Activated CD8-positive, alpha-beta memory T cell treated with anti-CD3 and anti-CD28 coated beads for 36 hours (primary cell): ENCODE measurements around the gene PCDHGC5. TPM values are rescaled to one million over a fixed set of nuclear protein-coding genes. Genes with fewer than 3 reads are reported as not detected.

Experiments
- CTCF ChIA-PET: fragments of 350-600 bp; sonication (Branson Sonifier 250); formaldehyde crosslinking; loops from one replicate; lab custom pipeline; 2021; ENCODE audit warnings: antibody characterized with exemption; lab: Charles Lee
- POLR2A ChIA-PET: fragments of 350-600 bp; sonication (Branson Sonifier 250); formaldehyde crosslinking; loops from one replicate; lab custom pipeline; 2021; ENCODE audit warnings: antibody characterized with exemption; lab: Charles Lee
- total RNA-seq, 2 experiments: library from RNA; stranded (reverse); gene quantifications; one replicate each; pipeline ENCODE4 v1.2.3, GENCODE V29; 2021

The PCDHGC5 gene
- total RNA-seq, 2 experiments from 2014 or later, result not detected

DNA sequence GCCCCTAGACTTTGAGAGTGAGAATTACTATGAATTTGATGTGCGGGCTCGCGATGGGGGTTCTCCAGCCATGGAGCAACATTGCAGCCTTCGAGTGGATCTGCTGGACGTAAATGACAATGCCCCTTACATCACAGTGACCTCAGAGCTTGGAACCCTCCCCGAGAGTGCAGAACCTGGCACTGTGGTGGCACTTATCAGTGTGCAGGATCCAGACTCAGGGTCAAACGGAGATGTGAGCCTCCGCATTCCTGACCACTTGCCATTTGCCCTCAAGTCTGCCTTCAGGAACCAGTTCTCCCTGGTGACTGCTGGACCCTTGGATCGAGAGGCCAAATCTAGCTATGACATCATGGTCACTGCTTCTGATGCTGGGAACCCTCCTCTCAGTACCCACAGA, 2.8 kb upstream of the PCDHGC5 start:
- CTCF ChIA-PET, result interaction anchor here (1.1 to 1.2 kb wide), 2 partner anchors 27 to 72 kb away, joined by 3 to 5 read pairs; no protein-coding TSS in a partner anchor
- POLR2A ChIA-PET, result interaction anchor here (0.6 kb wide), 1 partner anchor 272 kb away, joined by 3 read pairs; no protein-coding TSS in a partner anchor

DNA sequence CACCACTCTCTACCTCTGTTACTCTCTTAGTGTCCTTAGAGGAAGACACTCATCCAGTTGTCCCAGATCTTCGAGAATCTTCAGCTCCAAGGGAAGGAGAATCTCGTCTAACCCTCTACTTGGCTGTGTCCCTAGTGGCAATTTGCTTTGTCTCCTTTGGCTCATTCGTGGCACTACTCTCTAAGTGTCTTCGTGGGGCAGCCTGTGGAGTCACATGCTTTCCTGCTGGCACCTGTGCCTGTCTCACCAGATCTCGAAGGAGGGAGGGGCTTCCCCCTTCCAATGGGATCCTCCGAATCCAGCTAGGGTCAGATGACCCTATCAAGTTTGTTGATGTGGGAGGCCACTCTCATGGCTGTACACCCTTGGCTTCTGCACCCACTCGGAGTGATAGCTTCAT, 1.8 kb upstream of the PCDHGC5 start:
- CTCF ChIA-PET, result interaction anchor here (1.1 kb wide), 1 partner anchor 71 kb away, joined by 4 read pairs; no protein-coding TSS in a partner anchor

DNA sequence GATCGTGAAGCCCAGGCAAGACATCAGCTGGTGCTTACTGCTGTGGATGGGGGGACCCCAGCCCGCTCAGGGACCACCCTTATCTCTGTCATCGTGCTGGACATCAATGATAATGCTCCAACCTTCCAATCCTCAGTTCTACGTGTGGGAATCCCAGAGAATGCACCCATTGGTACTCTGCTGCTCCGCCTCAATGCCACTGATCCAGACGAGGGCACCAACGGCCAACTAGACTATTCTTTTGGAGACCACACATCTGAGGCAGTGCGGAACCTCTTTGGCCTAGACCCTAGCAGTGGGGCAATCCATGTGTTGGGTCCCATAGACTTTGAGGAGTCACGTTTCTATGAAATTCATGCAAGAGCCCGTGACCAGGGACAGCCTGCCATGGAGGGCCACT, 960 bp downstream of the PCDHGC5 start:
- CTCF ChIA-PET, result no interaction called here

More for the DNA sequence above, 1.8 kb upstream of the PCDHGC5 start:
- POLR2A ChIA-PET, result no interaction called here

DNA sequence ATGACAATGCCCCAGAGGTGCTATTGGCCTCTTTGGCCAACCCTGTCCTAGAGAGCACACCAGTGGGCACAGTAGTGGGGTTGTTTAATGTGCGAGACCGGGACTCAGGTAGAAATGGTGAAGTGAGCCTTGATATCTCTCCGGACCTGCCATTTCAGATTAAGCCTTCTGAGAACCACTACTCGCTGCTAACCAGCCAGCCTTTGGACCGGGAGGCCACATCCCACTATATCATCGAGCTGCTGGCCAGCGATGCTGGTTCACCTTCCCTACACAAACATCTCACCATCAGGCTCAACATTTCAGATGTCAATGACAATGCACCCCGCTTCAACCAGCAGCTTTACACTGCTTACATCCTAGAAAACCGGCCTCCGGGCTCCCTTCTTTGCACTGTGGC, 1.4 kb downstream of the PCDHGC5 start:
- POLR2A ChIA-PET, result no interaction called here
- CTCF ChIA-PET, result no interaction called here

More for the DNA sequence above, 960 bp downstream of the PCDHGC5 start:
- POLR2A ChIA-PET, result no interaction called here

DNA sequence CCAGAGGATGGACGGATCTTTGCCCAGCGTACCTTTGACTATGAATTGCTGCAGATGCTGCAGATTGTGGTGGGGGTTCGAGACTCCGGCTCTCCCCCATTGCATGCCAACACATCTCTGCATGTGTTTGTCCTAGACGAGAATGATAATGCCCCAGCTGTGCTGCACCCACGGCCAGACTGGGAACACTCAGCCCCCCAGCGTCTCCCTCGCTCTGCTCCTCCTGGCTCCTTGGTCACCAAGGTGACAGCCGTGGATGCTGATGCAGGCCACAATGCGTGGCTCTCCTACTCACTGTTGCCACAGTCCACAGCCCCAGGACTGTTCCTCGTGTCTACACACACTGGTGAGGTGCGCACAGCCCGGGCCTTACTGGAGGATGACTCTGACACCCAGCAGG, 1.9 kb downstream of the PCDHGC5 start:
- CTCF ChIA-PET, result no interaction called here
- POLR2A ChIA-PET, result no interaction called here

DNA sequence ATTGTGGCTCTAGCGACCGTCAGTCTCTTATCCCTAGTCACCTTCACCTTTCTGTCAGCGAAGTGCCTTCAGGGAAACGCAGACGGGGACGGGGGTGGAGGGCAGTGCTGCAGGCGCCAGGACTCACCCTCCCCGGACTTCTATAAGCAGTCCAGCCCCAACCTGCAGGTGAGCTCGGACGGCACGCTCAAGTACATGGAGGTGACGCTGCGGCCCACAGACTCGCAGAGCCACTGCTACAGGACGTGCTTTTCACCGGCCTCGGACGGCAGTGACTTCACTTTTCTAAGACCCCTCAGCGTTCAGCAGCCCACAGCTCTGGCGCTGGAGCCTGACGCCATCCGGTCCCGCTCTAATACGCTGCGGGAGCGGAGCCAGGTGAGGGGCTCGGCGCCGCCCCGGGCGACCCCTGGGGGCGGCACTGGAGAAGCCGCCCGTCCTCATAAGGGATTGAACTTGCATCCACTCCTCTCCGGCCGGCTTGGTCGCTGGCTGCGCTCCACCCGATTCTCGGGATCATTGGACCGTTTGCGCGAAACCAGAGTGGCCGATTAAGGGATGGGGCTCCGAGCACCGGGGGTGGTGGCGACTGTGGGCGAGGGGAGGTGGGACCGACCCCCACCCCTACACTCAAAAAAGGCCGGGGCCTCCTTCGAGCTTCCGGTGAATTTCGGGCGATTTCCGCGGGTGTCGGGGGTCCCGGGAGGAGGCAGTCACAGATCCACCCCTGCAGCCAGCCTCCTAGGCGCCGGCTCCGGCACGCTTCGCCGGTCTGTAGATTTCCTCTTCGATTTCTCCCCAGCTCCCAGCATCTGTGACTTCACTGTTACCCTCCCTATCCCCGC, 2.7 kb downstream of the PCDHGC5 start:
- ChIA-PET POLR2A (no interaction called here), CTCF (interaction anchor here (1.4 kb wide), 1 partner anchor 66 kb away, joined by 3 read pairs; no protein-coding TSS in a partner anchor)

DNA sequence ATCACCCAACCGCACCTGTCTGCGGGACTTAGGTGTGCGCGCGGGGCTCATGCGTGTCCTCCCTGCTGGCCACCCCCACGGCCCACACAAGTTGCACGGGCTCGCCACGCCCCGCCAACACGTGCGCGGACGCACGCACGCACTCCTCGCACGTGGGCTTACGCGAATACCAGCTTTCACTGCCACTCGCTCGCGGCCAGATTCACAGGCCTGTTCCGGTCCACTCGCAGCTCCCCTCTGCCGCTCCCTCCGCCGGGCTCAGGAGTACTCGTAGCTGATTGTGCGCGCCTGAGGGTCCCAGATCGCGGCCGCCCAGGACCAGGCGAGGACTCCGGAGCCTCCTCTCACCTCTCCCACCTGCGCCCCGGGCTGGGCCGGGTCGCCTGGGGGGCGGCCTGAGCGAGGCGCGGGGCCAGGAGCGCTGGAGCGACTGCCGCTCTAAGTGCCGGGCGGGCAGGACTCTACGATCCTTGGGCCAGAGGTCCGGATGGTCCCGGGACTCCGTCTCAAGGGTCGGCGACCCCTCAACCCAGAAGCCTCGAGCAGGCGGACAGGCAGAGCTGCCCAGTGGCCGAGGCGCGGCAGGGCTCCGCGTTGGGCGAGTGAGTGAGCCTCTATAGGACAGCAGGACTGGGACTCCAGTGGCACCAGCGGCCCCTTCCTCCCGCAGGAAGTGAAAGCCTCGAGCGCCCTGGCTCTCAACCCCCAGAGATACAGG, 3.4 kb downstream of the PCDHGC5 start:
- ChIA-PET CTCF (interaction anchor here (0.8 to 1.7 kb wide), 3 partner anchors 20 to 80 kb away, joined by 3 to 4 read pairs (median 3); partner anchors contain the start of gene PCDHGA10), POLR2A (no interaction called here)

DNA sequence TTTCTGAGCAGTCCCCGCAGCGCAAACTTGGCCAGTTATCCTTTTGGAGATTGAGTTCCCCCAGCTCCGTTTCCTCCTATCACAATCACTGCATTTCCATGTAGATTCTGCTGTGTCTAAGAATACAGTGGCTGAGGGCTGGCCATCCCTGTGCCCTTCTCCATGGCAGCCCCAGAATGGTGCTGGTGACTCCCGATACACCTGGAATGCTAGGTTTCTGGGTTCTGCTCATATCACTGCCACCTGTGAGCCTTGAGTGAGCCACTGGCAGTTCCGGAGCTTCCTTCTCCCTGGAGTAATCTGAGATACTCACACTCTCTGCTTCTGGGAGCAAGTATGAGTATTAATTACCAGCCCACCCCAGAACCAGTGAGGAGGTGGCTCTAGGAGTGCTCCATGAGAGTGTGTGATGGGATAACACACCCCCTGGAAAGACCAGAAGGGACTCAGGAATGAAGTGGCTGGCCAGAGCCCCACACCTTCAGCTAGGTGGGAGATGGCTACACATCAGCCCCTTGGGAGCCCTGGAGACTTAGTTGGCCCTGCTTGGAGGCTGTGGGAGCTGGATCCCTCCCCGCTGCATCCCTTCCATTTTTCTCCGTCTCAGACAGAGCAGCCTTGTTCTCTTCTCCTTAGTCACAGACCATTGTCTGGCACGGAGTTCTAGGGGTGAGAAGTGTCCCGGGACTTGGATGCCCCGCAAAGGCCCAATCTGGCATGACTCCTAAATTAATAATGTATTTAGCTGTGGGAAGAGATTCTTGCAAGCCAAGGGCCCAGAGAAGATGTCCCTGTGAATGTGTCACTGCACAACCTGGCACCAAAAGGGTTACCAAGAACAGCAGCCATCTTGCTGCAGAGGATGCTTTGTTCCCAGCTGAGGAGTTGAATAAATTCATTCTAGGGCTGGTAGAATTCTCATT, 4.9 kb downstream of the PCDHGC5 start:
- CTCF ChIA-PET, result interaction anchor here (0.6 to 1.7 kb wide), 2 partner anchors 12 to 19 kb away, joined by 4 to 5 read pairs; no protein-coding TSS in a partner anchor
- POLR2A ChIA-PET, result no interaction called here

DNA sequence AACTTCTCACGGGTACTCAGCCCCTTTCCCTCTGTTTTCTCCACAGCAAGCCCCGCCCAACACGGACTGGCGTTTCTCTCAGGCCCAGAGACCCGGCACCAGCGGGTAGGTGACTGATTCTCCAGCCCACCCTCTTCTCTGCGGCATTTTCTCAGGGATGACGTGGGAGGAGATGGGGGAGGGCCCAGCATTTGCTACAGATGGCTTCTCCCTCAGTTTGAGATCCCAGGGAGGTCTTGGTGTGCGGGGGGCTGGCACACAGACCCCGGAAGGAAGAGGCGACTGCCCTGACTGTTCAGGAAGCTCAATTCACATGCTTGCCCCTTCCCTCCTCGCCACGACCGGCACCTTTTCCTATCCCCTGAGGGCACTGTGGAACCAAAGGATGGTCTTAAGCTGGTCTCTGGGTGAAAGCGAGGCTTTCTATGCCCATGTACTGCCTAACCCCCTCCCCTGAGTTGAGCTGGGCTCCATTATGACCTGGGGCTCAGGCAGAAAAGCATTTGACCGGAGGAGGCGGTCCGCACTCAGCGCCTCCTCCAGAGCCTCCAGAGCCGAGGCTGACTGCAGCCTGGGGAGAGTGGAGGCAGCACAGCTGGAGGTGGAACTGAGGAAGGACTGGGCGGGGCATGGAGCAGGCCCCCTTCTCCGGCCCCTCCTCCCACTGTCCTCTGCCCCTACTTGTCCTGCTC, 6.0 kb downstream of the PCDHGC5 start:
- CTCF ChIA-PET, result no interaction called here

DNA sequence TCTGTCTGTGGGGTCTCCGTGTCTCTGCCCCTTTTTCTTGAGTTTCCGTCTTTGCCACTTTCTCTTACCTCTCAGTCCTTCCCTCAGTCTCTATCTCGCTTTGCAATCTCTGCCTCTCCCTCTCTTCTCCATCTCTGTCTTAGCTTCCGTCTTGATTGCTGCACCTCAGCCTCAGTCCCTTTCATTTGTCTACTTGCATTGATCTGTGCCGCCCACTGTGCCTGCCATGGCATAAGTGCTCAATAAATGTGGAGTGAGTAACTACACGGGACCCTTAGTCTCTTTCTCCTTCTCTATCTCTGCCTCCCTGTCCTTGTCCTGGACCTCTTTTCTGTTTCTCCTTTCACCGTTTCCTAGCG, 6.6 kb downstream of the PCDHGC5 start:
- POLR2A ChIA-PET, result no interaction called here
- CTCF ChIA-PET, result no interaction called here

More for the DNA sequence above, 6.0 kb downstream of the PCDHGC5 start:
- POLR2A ChIA-PET, result no interaction called here

DNA sequence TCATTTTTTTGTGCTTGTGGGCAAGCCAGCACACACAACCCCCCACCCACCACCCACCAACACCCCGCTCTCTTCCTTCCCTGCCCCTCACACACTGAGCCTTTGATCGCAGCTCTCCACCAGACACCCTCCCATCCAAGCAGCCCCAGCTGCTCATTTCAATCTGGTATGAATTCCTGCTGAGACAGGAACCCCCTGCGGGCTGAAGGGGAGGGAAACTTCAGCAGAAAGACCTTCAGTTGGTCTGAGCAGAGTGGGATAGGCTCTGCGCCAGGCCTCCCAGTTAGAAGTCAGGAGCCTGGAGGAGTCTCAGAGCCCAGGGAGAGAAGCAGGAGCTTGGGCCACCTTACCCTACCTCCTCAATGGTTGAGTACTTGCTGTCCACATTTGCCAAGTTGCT, 7.2 kb downstream of the PCDHGC5 start:
- ChIA-PET CTCF (no interaction called here), POLR2A (no interaction called here)

DNA sequence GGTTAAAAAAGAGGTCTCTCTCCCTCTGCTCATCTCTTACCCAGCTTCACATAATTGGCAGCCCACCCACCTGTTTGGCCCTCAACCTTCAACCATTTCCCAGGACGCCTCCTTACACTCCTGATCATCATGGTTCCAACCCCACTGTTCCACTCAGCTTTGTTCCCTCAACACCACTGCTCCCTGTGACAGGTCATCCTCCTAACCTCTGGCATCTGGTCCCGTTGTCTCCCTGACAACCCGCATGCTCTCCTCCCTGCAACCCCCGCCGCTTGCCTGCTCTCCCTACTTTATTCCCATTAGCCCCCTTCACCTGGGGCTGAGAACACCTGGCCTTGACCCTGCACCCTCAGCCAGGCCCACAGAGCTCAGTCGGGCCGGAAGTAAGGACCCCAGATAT, 12.9 kb downstream of the PCDHGC5 start:
- ChIA-PET CTCF (no interaction called here), POLR2A (no interaction called here)

DNA sequence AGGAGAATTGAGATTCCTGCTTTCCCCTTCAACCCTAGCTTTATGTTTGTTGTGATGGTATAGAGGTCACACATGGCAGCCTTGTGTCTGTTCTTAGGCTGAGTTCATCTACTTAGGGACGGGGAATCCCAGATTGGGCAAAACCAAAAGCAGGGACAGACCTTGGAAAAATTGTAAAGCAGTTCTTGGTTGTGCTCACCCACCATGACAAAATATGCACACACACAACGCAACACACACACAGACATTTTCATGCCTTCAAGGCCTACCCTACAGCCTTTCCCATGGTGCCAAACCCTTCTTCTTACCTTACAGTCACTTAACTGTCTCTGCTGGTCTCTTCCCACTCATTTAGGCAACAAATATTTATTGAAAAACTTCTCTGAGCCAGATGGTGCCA, 14.8 kb downstream of the PCDHGC5 start:
- ChIA-PET CTCF (no interaction called here), POLR2A (no interaction called here)

DNA sequence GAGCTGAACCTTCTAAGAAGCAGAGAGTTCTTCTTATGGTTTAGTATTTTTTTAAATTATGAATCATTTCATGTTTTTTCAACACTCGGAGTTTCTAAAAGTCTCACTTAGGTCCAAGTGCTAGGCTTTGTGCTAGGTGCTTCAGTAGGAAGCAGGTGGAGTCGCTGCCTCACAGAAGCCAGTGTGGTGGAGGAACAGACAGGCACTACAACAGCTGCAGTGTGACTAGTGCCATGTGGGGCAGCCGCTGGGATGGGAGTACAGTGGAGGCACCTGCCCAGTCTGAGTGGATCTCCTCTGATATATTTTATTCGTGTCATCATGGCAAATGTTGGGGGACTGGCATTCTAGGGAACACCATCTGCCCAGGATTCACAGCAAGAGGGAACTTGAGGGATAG, 15.3 kb downstream of the PCDHGC5 start:
- ChIA-PET POLR2A (no interaction called here), CTCF (interaction anchor here (1.5 kb wide), 1 partner anchor 10 kb away, joined by 3 read pairs; no protein-coding TSS in a partner anchor)

DNA sequence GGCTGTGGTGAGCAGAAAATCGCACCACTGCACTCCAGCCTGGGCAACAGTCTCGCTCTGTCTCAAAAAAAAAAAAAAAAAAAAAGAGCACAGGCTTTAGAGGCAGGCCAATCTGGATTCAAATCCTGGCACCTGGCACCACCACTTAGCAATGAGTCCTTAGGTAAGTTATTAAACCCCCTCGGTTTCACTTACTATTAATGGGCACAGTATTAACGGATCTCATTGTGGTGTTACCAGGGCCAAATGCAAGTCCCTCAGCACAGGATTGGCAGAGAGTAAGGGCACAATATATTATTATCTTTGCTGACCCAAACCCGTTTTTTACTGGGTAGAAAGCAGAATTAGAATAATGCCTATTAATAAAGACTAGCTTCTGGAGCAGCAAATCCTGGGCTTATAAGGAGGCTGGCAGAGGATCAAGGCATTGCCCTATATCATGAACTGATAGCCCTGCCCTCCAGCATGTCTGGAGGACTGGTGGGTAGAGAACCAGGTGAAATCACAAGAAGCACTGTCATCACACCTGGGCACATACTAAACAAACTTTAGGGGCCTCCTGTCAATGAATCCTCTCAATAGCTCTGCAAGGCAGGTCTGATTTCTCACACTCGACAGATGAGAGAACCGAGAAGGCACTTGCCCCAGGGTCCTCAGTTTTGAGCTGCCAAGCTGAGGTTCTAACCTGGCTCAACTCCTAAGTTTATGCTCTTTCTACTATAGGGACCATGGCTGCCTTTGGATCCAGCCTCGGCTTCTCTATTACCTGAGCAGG, 17.7 kb downstream of the PCDHGC5 start:
- POLR2A ChIA-PET, result no interaction called here
- CTCF ChIA-PET, result interaction anchor here (0.7 kb wide), 1 partner anchor 13 kb away, joined by 5 read pairs; no protein-coding TSS in a partner anchor

DNA sequence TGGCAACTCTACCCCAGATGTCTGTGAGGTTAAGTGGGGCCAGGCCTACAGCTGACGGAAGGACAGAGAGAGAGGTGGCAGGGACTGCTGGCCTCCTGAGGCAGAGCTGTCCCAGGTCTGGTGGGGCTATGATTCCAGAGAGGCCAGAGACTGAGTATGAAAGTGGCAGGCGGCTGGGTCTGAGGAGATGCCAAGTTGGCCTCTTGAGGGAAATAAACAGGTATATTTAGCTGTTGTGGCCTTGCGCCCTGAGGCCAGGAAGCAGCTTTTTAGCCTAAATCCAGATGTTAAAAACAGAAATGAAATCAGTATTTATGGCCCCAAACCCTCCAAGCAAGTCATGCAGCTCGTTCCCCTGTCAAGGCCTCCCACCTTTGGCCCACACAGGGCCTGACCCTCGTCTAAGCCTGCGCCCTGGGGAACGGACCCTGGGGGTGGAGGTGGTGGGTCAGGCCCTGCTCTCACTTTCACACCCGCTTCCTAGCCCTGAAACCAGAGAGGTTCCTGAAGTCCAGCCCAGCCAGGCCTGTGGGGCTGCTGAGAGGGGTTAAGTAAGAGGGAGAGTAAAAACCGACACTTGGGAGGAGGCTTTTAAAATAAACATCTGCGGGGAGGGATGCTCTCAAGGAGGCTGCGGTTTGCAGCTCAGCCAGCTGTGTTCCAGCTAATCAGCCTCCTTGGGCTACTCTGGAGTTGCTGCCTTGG, 18.7 kb downstream of the PCDHGC5 start:
- CTCF ChIA-PET, result interaction anchor here (1.3 to 1.8 kb wide), 2 partner anchors 17 to 56 kb away, joined by 4 to 5 read pairs; no protein-coding TSS in a partner anchor
- POLR2A ChIA-PET, result no interaction called here

DNA sequence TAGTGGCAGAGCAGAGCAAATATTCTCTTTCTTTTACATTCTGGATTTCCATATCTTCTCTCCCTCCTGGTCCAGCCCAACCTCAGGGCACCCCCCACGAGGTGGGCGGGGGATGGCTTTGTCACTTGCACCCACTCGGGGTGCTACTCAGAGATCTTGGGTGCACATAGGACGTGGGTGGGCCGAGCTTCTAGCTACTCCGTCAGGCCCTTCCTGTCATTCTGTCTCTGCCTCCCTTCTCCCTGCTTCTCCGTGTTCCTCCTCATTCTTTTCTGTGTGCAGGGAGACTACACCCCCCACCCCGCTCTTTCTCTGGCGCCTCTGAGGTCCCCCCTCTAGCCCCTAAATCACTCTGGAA, 19.5 kb downstream of the PCDHGC5 start:
- ChIA-PET CTCF (interaction anchor here (1.3 to 1.8 kb wide), 2 partner anchors 16 to 56 kb away, joined by 4 to 5 read pairs; no protein-coding TSS in a partner anchor), POLR2A (no interaction called here)
